Fibroblast of the aortic adventitia (primary cell): ENCODE data around the gene PRSS56. TPM values are rescaled to one million over a fixed set of nuclear protein-coding genes. Genes with fewer than 3 reads are reported as not detected.

Experiments
- DNase-seq: peaks from one replicate; pipeline ENCODE4 v3.0.0-alpha.2; 2010; ENCODE audit warnings: low read depth
- H3K4me3 ChIP-seq: 2 replicates; pipeline ENCODE4 v1.5.1; 2011; ENCODE audit warnings: low read depth, mild to moderate bottlenecking, control low read depth, low read length, moderate library complexity
- CTCF ChIP-seq: IDR thresholded peaks from 2 replicates; pipeline ENCODE4 v1.5.1; 2011; ENCODE audit warnings: mild to moderate bottlenecking, low read length, control low read depth, inconsistent platforms; ENCODE audit not compliant: insufficient read depth
- total RNA-seq: library from RNA; depleted of rRNA; stranded (reverse); fragments of >200 nt; gene quantifications from 2 replicates; pipeline ENCODE4 v1.2.3, GENCODE V29; 2012; ENCODE audit warnings: low replicate concordance

PRSS56 gene
- total RNA-seq, 1 donor = not detected

DNA sequence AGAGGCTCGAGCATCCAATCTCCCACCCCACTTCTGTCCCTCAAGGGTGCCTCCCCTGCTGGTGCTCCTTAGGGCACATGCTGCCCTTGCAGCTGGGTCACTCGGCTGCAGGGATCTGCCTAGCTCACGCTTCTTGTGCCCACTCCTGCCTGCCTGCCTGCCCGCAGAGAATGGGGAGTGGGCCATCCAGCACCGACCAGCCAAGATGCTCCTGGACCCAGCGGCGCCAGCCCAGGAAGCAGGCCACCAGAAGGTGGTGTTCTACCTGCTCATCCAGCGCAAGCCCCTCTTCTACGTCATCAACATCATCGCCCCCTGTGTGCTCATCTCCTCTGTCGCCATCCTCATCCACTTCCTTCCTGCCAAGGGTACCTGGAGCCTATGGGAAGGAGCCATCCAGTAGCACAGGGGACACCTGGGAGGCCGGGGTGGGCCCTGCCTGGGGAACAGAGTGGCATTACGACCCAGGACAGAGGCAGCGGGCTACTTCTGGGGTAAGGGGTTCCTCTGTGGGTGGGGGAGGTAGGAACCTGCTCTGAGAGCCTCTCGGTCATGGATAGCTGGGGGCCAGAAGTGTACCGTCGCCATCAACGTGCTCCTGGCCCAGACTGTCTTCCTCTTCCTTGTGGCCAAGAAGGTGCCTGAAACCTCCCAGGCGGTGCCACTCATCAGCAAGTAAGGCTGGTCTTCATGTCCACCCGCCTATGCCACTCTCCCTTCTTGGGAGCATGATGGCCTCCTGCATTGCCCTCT lies 22.7 kb downstream of the PRSS56 start:
- H3K4me3 ChIP-seq = no peak overlapping the region
- no peak for TF ChIP-seq CTCF
- no peak for DNase-seq

GRCh38 chr2:232543491-232543890 lies 23.3 kb downstream of the PRSS56 start:
- TF ChIP-seq CTCF = no peak
- H3K4me3 ChIP-seq = no peak overlapping the region
- no peak for DNase-seq

GRCh38 chr2:232543928-232544631 lies 23.9 kb downstream of the PRSS56 start:
- DNase-seq = no peak
- H3K4me3 ChIP-seq = no peak overlapping the region
- no peak for TF ChIP-seq CTCF

DNA sequence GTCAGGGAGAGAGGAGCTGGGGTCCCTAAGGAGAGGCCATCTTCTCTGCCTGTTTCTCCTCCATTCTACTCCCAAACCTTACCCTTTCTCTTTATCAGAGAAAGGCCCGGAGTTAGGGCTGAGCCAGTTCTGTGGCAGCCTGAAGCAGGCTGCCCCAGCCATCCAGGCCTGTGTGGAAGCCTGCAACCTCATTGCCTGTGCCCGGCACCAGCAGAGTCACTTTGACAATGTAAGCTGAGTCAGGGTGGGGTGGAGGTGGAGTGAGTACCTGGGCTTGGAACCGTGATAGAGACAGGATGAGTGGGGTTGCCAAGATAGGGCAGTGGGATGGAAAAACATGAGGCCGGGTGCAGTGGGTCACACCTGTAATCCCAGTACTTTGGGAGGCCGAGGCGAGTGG lies 24.5 kb downstream of the PRSS56 start:
- DNase-seq = no peak

DNA sequence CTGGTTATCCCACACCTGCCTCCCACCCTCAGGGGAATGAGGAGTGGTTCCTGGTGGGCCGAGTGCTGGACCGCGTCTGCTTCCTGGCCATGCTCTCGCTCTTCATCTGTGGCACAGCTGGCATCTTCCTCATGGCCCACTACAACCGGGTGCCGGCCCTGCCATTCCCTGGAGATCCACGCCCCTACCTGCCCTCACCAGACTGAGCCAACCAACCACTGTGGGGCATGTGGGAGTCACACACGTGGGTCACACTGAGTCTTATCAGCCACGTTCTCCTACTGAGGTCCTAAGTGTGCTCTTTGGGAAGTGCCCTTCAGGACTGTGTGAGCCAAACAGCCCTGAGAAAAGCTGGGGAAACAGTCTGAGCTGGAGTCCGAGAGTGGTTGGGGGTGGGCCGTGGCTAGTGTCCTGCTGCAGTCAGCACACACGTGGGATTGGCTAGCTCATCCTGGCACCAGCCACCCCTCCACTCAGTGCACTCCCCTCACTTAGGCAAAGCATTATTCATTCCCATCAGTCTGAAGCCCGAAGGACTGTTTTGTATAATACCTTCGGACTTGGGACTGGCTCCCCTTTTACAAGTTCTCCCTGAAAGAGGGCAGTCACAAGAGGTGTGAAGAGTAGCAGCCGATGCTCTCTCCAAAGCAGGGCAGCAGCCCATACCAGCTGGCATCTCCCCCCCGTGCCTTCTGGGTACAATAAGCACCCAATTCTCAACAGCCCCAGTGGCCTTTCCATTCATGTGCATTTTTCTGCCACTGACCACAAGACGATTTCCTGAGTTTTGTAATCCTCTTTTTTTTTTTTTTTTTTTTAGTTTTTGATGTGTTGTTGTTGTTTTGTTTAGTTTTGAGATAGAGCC lies 25.6 kb downstream of the PRSS56 start:
- DNase-seq = no peak
- no peak overlapping the region for H3K4me3 ChIP-seq
- TF ChIP-seq CTCF = no peak

More for the DNA sequence above, 24.5 kb downstream of the PRSS56 start:
- no peak for TF ChIP-seq CTCF
- no peak overlapping the region for H3K4me3 ChIP-seq

DNA sequence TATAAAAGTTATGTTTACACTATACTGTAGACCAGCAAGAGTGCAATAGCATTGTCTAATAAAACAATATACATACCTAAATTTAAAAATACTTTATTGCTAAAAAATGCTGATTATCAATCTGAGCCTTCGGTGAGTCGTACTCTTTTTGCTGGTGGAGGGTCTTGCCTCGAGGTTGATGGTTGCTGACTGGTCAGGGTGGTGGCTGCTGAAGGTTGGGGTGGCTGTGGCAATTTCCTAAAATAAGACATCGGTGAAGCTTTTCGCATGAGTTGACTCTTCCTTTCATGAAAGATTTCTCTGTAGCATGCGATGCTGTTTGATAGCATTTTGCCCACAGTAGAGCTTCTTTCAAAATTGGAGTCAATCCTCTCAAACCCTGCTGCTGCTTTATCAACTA lies 27.8 kb downstream of the PRSS56 start:
- no peak for DNase-seq
- no peak overlapping the region for H3K4me3 ChIP-seq
- TF ChIP-seq CTCF = no peak
